ENCODE results near the gene MEGF6.

MEGF6 gene

DNA sequence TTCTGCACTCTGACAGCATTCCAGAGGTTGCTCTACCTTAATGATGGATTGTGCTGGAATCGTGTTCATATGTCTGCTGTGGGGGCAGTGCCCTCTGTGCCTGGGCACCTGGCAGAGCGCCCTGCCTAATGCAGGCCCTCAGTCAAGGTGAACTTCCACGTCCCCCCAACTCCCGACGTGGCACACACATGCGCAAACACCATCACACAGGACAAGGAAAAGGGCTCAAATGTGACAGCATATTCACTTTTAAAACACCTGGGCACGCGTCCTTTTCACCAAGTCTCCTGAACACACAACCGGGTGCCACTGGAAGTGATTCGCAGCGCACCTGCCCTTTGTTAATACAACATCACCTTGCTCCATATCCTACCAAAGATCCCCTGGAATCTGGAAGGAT is 25.2 kb upstream of the MEGF6 start:
- Histone ChIP-seq H3K4me2 (no peak overlapping the region), H4K20me1 (peaks cover 19% of the 10 kb centered on the region), H3K9ac (no peak overlapping the region), H3K27me3 (no peaks in the 10 kb centered on the region), H3K4me1 (peaks cover 25% of the 10 kb centered on the region), H3K27ac (no peak overlapping the region), H3K4me3 (no peak overlapping the region), H3K36me3 (peaks cover 99% of the 10 kb centered on the region), H3K9me3 (no peaks in the 10 kb centered on the region)
- TF ChIP-seq Cebpa-rat (IDR thresholded peaks at IDR 0.05) = no peak

GRCh38 chr1:3636080-3636479 is 24.8 kb upstream of the MEGF6 start:
- H3K4me2 ChIP-seq = no peak overlapping the region
- H3K36me3 ChIP-seq = peaks cover 99% of the 10 kb centered on the region
- H3K9ac ChIP-seq = no peak overlapping the region
- no peaks in the 10 kb centered on the region for H3K9me3 ChIP-seq
- TF ChIP-seq Cebpa-rat (IDR thresholded peaks at IDR 0.05) = no peak
- H4K20me1 ChIP-seq = peaks cover 14% of the 10 kb centered on the region
- H3K4me3 ChIP-seq = no peak overlapping the region
- H3K4me1 ChIP-seq = peaks cover 28% of the 10 kb centered on the region
- H3K27ac ChIP-seq = no peak overlapping the region
- H3K27me3 ChIP-seq = no peaks in the 10 kb centered on the region

DNA sequence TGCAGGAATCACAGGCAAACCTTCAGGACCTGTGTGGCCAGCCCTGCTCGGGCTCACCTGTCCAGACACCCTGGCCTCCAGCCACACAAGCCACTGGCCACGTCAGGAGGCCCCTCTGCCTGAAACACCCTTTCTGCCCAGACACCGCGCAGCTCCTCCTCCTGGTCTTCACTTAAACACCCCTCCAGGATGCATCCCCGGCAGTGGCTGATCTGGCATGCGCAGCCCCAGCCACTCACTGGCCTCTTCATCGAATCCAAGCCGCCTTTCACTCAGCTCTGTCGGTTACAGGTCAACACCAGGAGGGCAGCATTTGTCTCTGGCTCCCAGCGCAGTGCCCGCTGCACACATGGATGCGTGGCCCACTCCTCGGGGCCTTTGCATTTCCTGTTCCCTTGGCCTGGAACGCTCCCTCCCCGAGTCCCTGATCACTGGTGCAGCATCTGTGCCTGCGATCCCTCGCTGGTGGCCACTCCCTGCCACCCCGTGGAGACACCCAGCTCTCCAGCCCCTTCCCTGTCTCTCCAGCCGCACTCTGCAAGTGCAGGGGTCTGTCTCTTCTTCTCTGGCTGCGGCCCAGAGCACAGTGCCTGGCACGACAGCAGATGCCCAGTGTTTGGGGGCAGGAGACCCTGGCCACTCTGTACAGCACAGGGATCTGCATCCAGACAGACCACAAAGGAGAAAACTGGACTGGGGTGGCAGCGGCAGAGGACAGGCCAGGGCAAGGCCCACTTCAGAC is 22.9 kb upstream of the MEGF6 start:
- Histone ChIP-seq H3K36me3 (peaks cover 99% of the 10 kb centered on the region), H3K9me3 (no peaks in the 10 kb centered on the region), H3K27ac (no peak overlapping the region), H3K27me3 (no peaks in the 10 kb centered on the region), H4K20me1 (peaks cover 18% of the 10 kb centered on the region), H3K4me2 (no peak overlapping the region), H3K9ac (no peak overlapping the region), H3K4me1 (peaks cover 42% of the 10 kb centered on the region), H3K4me3 (no peak overlapping the region)
- no peak for TF ChIP-seq Cebpa-rat (IDR thresholded peaks at IDR 0.05)

DNA sequence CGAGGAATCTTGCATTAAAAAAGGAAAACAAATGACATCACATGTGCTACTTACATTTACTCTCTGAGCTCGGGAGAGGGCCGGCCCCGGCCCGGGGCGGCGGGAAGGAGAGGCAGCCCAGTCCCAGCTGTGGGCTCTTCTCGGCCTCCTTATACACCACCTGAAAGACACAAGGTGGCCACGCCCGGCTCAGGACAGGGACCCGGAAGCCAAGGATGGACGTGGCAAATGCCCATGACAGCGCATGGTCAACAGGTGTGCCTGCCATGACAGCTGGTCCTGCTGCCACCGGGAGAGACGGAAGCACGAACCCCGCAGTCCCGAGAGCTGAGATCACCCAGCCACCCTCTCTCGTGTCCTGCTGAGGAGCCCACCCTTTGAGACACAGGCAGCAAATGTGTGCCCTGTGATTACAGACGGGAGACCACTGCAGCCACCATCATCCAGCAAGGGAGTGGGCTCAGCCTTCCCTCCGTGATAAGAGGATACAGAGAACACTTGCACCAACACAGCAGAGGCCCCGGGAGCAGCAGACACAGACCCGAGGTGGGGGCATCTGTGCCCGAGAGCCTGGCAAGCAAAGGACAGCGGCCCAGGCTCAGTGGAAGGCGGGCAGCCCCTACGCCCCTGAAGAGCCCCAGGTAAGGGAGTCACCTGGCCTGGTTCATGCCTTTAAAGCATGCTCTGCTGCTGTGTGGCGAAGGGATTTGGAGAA is 22.2 kb upstream of the MEGF6 start:
- peaks cover 99% of the 10 kb centered on the region for H3K36me3 ChIP-seq
- H3K9ac ChIP-seq = no peak overlapping the region
- H3K27ac ChIP-seq = no peak overlapping the region

GRCh38 chr1:3632716-3633343 is 21.5 kb upstream of the MEGF6 start:
- Histone ChIP-seq H3K36me3 (peaks cover 99% of the 10 kb centered on the region), H3K27me3 (no peaks in the 10 kb centered on the region), H3K4me3 (no peak overlapping the region), H3K27ac (no peak overlapping the region), H3K4me2 (no peak overlapping the region), H3K9me3 (no peaks in the 10 kb centered on the region), H4K20me1 (peaks cover 26% of the 10 kb centered on the region), H3K4me1 (peaks cover 30% of the 10 kb centered on the region), H3K9ac (no peak overlapping the region)
- no peak for TF ChIP-seq Cebpa-rat (IDR thresholded peaks at IDR 0.05)

More for the DNA sequence above, 22.2 kb upstream of the MEGF6 start:
- TF ChIP-seq Cebpa-rat (IDR thresholded peaks at IDR 0.05) = no peak
- H3K9me3 ChIP-seq = no peaks in the 10 kb centered on the region
- H4K20me1 ChIP-seq = peaks cover 20% of the 10 kb centered on the region
- H3K27me3 ChIP-seq = no peaks in the 10 kb centered on the region
- H3K4me2 ChIP-seq = no peak overlapping the region
- peaks cover 37% of the 10 kb centered on the region for H3K4me1 ChIP-seq
- no peak overlapping the region for H3K4me3 ChIP-seq

DNA sequence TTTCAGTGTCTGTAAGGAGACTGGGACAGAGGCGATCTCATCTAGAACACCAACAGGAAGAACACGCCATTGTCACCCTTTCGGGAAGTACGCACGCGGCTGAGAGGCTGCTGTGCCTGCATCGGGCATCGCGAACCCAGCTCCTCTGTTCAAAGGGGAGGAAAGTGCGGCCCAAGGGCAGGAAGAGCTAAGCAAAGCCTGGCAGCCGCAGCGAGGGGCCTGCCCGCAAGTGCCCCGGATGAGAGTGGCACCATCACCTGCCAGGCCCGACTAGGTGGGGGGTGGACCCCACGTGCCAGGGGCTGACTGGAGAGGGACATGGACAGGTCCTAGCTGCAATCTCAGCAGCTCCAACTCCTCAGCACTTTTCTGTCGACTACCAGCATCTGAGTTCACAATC is 21.0 kb upstream of the MEGF6 start:
- Histone ChIP-seq H3K36me3 (peaks cover 99% of the 10 kb centered on the region), H3K9ac (no peak overlapping the region), H3K9me3 (no peaks in the 10 kb centered on the region), H4K20me1 (peaks cover 30% of the 10 kb centered on the region), H3K4me3 (no peak overlapping the region), H3K27me3 (no peaks in the 10 kb centered on the region), H3K27ac (no peak overlapping the region), H3K4me2 (no peak overlapping the region), H3K4me1 (peaks cover 25% of the 10 kb centered on the region)
- no peak for TF ChIP-seq Cebpa-rat (IDR thresholded peaks at IDR 0.05)

DNA sequence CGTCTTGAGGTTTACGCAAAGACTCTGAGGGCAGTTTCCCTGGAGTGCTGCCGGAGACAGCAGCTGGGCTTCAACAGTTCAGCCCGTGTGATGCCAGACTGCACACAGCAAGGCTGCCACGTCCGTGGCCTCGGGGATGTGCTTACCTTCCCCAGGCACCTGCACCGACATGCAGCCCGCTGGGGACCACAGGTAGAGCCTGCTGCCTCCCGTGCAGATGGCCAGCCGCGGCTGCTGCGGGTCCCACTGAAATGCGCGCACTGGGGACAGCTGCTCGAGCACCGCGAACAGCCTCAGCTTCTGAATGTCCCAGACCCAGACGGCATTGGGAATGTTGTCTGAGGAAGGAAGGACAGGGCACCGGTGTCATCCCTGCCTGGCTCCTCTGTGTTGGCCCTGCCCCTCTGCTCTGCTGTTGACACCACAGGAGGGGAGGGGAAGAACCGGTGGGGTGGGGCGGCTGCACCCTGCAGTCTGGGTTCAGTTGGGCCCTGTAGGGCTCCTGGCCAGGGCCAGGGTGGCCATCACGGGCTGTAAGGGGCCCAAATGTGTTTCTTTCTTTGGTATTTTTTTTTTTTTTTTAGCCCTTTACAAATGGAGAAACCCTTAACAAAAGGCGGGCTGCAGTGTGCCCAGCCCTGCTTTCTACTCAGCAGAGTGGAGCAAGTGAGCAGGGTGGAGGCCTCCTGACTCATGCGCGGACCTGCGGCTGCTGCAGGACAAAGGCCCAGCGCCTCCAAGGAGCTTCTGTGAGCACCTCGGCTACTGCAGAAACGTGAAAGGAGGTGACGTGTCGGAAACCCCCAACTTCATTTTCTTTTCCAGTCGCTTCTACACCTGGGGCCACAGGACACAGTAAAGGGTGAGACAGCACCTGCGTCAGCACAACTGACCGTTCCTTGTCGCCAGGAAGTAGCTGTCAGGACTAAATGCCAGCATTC is 20.3 kb upstream of the MEGF6 start:
- Histone ChIP-seq H3K36me3 (peaks cover 96% of the 10 kb centered on the region), H3K27ac (no peak overlapping the region)

GRCh38 chr1:3630914-3631313 is 19.6 kb upstream of the MEGF6 start:
- Histone ChIP-seq H3K4me1 (peaks cover 26% of the 10 kb centered on the region), H3K27me3 (peaks cover under 1% of the 10 kb centered on the region; the same call in 1 of the 2 replicates), H3K9me3 (no peaks in the 10 kb centered on the region), H3K9ac (0 out of 2 replicates have a peak overlapping the region, but pooled peaks have one; percentile 38), H3K4me3 (no peak overlapping the region), H4K20me1 (peaks cover 32% of the 10 kb centered on the region), H3K27ac (no peak overlapping the region), H3K36me3 (peaks cover 90% of the 10 kb centered on the region), H3K4me2 (no peak overlapping the region)
- no peak for TF ChIP-seq Cebpa-rat (IDR thresholded peaks at IDR 0.05)

More for the DNA sequence above, 20.3 kb upstream of the MEGF6 start:
- H4K20me1 ChIP-seq = peaks cover 30% of the 10 kb centered on the region
- H3K27me3 ChIP-seq = no peaks in the 10 kb centered on the region
- no peaks in the 10 kb centered on the region for H3K9me3 ChIP-seq
- peaks cover 24% of the 10 kb centered on the region for H3K4me1 ChIP-seq
- no peak overlapping the region for H3K4me3 ChIP-seq
- 0 out of 2 replicates have a peak overlapping the region, but pooled peaks have one; percentile 38 for H3K9ac ChIP-seq
- no peak overlapping the region for H3K4me2 ChIP-seq
- TF ChIP-seq Cebpa-rat (IDR thresholded peaks at IDR 0.05) = no peak

DNA sequence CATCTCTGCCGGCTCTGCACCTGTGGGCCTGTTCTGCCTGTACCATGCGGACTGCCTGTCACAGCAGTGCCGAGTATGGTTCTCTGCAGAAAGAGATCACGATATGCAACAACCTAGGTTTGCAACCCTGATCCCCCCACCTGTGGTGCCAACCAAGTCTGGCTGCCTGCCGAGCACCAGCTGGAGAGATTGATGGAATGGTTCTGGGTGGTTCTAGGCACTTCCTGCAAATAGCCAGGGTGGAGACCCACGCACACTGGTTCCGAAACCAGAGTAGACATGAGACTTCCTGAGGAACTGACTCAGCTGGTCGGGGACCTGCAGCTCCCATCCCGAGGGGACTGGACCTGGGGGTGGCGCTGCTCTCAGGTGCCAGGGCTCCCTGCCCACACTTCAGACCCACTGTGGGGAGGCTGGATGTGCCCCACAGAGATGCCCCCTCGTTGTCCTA is 18.9 kb upstream of the MEGF6 start:
- peak overlapping the region; percentile 26; the same call in 1 of the 2 replicates for H3K27ac ChIP-seq

More for the DNA sequence above, 18.9 kb upstream of the MEGF6 start:
- TF ChIP-seq Cebpa-rat (IDR thresholded peaks at IDR 0.05) = no peak
- H3K9ac ChIP-seq = no peak overlapping the region
- peaks cover 82% of the 10 kb centered on the region for H3K36me3 ChIP-seq
- H4K20me1 ChIP-seq = peaks cover 38% of the 10 kb centered on the region
- H3K4me1 ChIP-seq = peaks cover 32% of the 10 kb centered on the region
- no peaks in the 10 kb centered on the region for H3K9me3 ChIP-seq
- peaks cover 6% of the 10 kb centered on the region; the same call in 1 of the 2 replicates for H3K27me3 ChIP-seq
- peak overlapping the region; percentile 43 for H3K4me2 ChIP-seq
- H3K4me3 ChIP-seq = no peak overlapping the region
